Right lobe of liver (tissue), 4 donors: ENCODE results near the gene SLC30A5.

ENCODE experiments used
- POLR2A ChIP-seq: fragments of 450-650 bp; IDR thresholded peaks from one replicate; pipeline ENCODE4 v1.6.1; 2017; ENCODE audit warnings: antibody characterized with exemption, mild to moderate bottlenecking
- TF ChIP-seq, protein P1 (sequence below), 4 donors: fragments of 200-600 bp in 3 of 4; fragments of 450-650 bp in 1 of 4; IDR thresholded peaks; one replicate each; pipeline versions ENCODE4 v1.5.1 to v1.8.0; 2016 to 2022; ENCODE audit warnings: antibody characterized with exemption in 4 of 4, mild to moderate bottlenecking in 2 of 4
- donor health status: DM: no; HTN: no; CAD: no.
- donor health status: DM: no; HTN: no; CAD: no.
- donor health status: DM: no; HTN: yes; CAD: no.

DNA sequence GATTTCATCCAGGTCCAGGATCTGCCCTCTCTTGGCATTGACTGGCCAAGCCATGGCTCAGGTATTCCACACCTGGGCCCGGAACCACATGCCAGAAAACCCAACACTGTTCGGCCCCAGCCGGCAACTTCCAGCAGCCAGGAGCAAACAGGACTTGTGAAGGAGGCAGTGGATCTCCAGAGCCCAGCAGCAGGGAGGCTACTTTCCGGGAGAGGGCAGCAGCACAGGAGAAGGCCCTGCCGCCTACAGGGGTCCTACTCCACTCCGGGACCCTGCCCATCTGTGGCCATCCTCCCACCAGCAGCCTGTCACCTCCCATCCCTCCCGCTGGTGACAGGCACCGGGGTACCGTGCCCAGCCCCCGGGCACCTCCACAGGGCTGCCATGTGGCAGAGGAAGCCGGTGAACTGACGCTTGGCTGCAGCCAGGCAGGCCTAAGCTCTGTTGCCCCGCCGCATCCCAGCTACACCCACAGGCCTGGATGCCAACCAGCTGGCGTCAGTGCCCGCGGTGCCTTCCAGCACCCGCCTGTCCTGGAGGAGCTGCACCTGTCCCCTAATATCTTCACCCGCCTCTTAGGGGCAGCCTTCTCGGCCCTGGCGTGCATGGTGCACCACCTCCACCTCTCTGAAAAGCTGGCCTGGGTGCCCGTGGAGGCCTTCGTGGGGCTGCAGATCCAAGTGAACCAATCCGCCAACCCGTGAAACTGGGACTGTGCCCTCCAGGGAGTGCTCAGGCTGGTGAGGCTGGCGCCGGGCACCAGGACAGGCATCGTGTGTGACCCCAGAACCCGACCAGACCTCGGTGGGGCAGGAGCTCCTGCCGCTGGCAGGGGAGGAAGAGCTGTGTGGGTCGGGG, 18.9 kb upstream of the SLC30A5 start:
- TF ChIP-seq, protein P1, sequence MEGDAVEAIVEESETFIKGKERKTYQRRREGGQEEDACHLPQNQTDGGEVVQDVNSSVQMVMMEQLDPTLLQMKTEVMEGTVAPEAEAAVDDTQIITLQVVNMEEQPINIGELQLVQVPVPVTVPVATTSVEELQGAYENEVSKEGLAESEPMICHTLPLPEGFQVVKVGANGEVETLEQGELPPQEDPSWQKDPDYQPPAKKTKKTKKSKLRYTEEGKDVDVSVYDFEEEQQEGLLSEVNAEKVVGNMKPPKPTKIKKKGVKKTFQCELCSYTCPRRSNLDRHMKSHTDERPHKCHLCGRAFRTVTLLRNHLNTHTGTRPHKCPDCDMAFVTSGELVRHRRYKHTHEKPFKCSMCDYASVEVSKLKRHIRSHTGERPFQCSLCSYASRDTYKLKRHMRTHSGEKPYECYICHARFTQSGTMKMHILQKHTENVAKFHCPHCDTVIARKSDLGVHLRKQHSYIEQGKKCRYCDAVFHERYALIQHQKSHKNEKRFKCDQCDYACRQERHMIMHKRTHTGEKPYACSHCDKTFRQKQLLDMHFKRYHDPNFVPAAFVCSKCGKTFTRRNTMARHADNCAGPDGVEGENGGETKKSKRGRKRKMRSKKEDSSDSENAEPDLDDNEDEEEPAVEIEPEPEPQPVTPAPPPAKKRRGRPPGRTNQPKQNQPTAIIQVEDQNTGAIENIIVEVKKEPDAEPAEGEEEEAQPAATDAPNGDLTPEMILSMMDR (IDR thresholded peaks at IDR 0.05) = no peak
- no peak for TF ChIP-seq POLR2A
